ENCODE measurements around the gene RBM15B. TPM values are rescaled to one million over a fixed set of nuclear protein-coding genes. Genes with fewer than 3 reads are reported as not detected.

RBM15B gene
- polyA plus RNA-seq, 3 donors = 7.1 to 10.3 (median 9.1) TPM

DNA sequence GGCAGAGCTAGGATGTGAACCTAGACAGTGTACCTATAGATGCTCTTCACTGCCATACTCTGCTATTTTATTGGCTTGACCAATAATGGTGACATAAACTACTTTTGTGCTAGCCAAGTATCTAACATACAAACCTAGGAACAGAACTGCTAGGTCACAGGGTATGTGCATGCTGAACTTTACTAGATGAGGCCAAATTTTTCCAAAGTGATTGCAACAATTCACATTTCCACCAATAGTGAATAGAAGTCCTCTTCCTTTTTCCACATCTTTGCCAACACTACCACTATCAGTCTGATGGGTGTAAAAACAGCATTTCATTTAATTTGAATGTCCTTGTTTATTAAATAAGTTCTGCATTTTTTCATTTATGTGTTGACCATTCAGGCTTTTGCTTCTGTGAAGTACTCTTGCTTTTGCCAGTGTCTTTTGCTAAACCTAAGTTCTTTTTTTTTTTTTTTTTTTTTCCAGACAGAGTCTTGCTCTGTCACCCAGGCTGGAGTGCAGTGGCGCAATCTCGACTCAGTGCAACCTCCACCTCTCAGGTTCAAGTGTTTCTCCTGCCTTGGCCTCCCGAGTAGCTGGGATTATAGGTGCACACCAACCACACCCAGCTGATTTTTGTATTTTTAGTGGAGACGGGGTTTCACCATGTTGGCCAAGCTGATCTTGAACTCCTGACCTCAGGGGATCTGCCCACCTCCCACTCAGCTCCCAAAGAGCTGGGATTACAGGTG is 54.6 kb downstream of the RBM15B start:
- H3K4me2 ChIP-seq (replicated peaks; ENCODE audit: extremely low read depth, low read length, poor library complexity, severe bottlenecking) = no peak overlapping the region
- no peak for TF ChIP-seq CTCF (IDR thresholded peaks at IDR 0.05)
- DNase-seq = no peak
- H3K9ac ChIP-seq (ENCODE audit: insufficient read depth, low read length, poor library complexity, severe bottlenecking) = no peak overlapping the region
- Mint-ChIP-seq H3K4me3 (no peak overlapping the region), H3K27me3 (ENCODE audit: low read depth in 3 of 3) (peaks cover 0 to 2% (median 0%) of the 10 kb centered on the region in 3 donors), H3K4me1 (no peaks in the 10 kb centered on the region), H3K27ac (peak overlapping the region in 2 of 7 donors; percentile 6 to 48), H3K36me3 (peaks cover 47 to 52% of the 10 kb centered on the region in 2 donors), H3K9me3 (peaks cover 0 to 2% (median 0%) of the 10 kb centered on the region in 7 donors)
- WGBS (ENCODE audit: insufficient coverage) = no CpG with 5 or more reads among the region's 4 CpGs
- H4K20me1 ChIP-seq (ENCODE audit: insufficient read depth, low read length) = peaks cover 19% of the 10 kb centered on the region
- H3K9me3 ChIP-seq (replicated peaks in 1 of 2; ENCODE audit: control insufficient read depth in 1 of 2, insufficient read depth in 1 of 2, low read length in 2 of 2) = no peaks in the 10 kb centered on the region
- no peaks in the 10 kb centered on the region for H3K4me1 ChIP-seq (ENCODE audit: control insufficient read depth in 1 of 2, insufficient read depth in 2 of 2, low read length in 2 of 2)
- H3K36me3 ChIP-seq (replicated peaks in 1 of 2; ENCODE audit: control insufficient read depth in 1 of 2, insufficient read depth in 2 of 2, low read length in 2 of 2) = peaks cover 29 to 42% of the 10 kb centered on the region in 2 donors
- H3K27me3 ChIP-seq (ENCODE audit: control insufficient read depth in 2 of 2, insufficient read depth in 2 of 2, low read length in 2 of 2) = no peaks in the 10 kb centered on the region
- no peak overlapping the region for H2AFZ ChIP-seq (ENCODE audit: insufficient read depth, low read depth, low read length, poor library complexity, severe bottlenecking)
- intact Hi-C loops (cut with micrococcal nuclease) = no loop called here
- H3K27ac ChIP-seq (ENCODE audit: low read depth in 1 of 2, low read length in 2 of 2) = no peak overlapping the region
- H3K4me3 ChIP-seq (replicated peaks in 1 of 3; ENCODE audit: low read depth in 2 of 3, low read length in 3 of 3) = no peak overlapping the region
- peaks cover 27% of the 10 kb centered on the region for H3K79me2 ChIP-seq (ENCODE audit: insufficient read depth, low read length)

Other genes with a start within 250 kb of the RBM15B start
- gene MANF, start 6.0 kb upstream of the RBM15B start, polyA plus RNA-seq = 10 to 100 TPM; 14.1 to 30.2 (median 23.6) TPM
- 1 to 10 TPM; 2.6 to 6.6 (median 4.0) TPM for gene DCAF1, start 108.7 kb downstream of the RBM15B start, polyA plus RNA-seq
- 1 to 10 TPM; 3.6 to 7.3 (median 3.6) TPM for gene RAD54L2, start 147.4 kb downstream of the RBM15B start, polyA plus RNA-seq